Lung (tissue), 12 donors: Measurements from ENCODE around the gene EMILIN3. TPM values are rescaled to one million over a fixed set of nuclear protein-coding genes. Genes with fewer than 3 reads are reported as not detected.

Source experiments
- ATAC-seq: fragments of 200-7000 bp; cut with Tn5 transposase; one replicate; pipeline ENCODE4 v1.9.1; 2020; ENCODE audit warnings: moderate number of reproducible peaks; ENCODE audit not compliant: insufficient read depth, low FRiP score
- DNase-seq, 3 donors: peaks; one replicate each; pipeline ENCODE4 v3.0.0-alpha.2; 2013 to 2017
- H3K27ac ChIP-seq, 2 donors: one replicate each; pipeline ENCODE4 v1.5.1; 2013; ENCODE audit warnings: mild to moderate bottlenecking in 2 of 2, moderate library complexity in 2 of 2, control low read depth in 1 of 2, inconsistent platforms in 1 of 2, low read depth in 1 of 2, low read length in 1 of 2
- H3K27me3 ChIP-seq, 3 donors: one replicate each; pipeline ENCODE4 v1.5.1; 2013; ENCODE audit warnings: low read length in 2 of 3; ENCODE audit not compliant: control insufficient read depth in 3 of 3, insufficient read depth in 3 of 3
- H3K36me3 ChIP-seq, 4 donors: one replicate each; pipeline ENCODE4 v1.5.1; 2013; ENCODE audit warnings: low read length in 4 of 4, mild to moderate bottlenecking in 1 of 4, moderate library complexity in 1 of 4; ENCODE audit not compliant: control insufficient read depth in 4 of 4, insufficient read depth in 4 of 4
- H3K4me1 ChIP-seq, 5 donors: one replicate each; pipeline ENCODE4 v1.5.1; 2013; ENCODE audit warnings: low read length in 5 of 5, mild to moderate bottlenecking in 2 of 5, moderate library complexity in 1 of 5; ENCODE audit not compliant: control insufficient read depth in 5 of 5, insufficient read depth in 5 of 5
- H3K4me3 ChIP-seq: one replicate; pipeline ENCODE4 v1.5.1; 2013; ENCODE audit warnings: mild to moderate bottlenecking, control low read depth, moderate library complexity
- H3K9ac ChIP-seq, 2 donors: one replicate each; pipeline ENCODE4 v1.5.1; 2013; ENCODE audit warnings: low read length in 2 of 2, control low read depth in 1 of 2; ENCODE audit not compliant: insufficient read depth in 1 of 2
- H3K9me3 ChIP-seq, 4 donors: one replicate each; pipeline ENCODE4 v1.5.1; 2013; ENCODE audit warnings: low read length in 3 of 4, mild to moderate bottlenecking in 1 of 4, moderate library complexity in 1 of 4; ENCODE audit not compliant: control insufficient read depth in 4 of 4, insufficient read depth in 3 of 4
- WGBS, 2 donors: extraction: QIAGEN DNeasy Blood & Tissue Kit; methylation state at CpG; one replicate each; pipeline ENCODE4 v1.1.7; 2013; 5-methylcytosine and 5-hydroxymethylcytosine counted together
- polyA plus RNA-seq, 2 donors: library from polyadenylated mRNA; stranded (reverse); fragments of 200-250 nt; gene quantifications; one replicate each; pipeline ENCODE4 v1.2.1, GENCODE V29; 2013
- total RNA-seq, 2 donors: library from RNA; depleted of rRNA in 1 of 2; stranded (reverse); fragments of >200 nt in 1 of 2; gene quantifications; one replicate each; pipeline ENCODE4 v1.2.1, GENCODE V29; 2014 to 2021
- TF ChIP-seq, protein P1 (sequence below): IDR thresholded peaks from 2 replicates; pipeline ENCODE4 v1.5.1; 2012; ENCODE audit warnings: mild to moderate bottlenecking; ENCODE audit errors: control extremely low read depth, extremely low read depth
- donor health status: control.
- donor health status: control.
- donor health status: Bipolar disorder and iron deficiency.
- donor health status: healthy.
- donor health status: DM: yes; HTN: yes; CAD: no.

Gene EMILIN3
- total and polyA plus RNA-seq, 4 donors: 0.06 to 1.7 (median 0.29) TPM

DNA sequence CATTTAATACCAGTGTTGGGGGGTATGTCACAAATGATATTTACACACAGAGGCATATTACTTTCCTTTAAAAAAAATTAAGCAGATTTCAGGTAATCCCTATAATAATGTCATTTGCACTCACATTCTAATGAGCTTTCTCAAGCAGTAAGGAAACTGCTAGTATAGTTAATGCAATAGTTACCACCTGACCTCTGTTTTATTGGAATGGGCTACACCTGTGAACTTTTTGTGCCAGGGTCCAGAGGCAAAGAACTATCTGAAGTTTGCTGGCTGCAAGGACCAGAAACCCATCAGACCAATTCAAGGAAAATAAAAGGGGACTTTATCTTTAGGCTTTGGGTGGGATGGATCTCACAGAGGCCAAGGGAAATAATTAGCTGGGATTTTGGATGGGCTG lies 46.2 kb downstream of the EMILIN3 start:
- Histone ChIP-seq H3K9ac (no peak overlapping the region), H3K27ac (no peak overlapping the region), H3K4me3 (no peak overlapping the region), H3K36me3 (no peaks in the 10 kb centered on the region), H3K27me3 (no peaks in the 10 kb centered on the region), H3K4me1 (peaks cover 0 to 18% (median 4%) of the 10 kb centered on the region in 5 donors), H3K9me3 (no peaks in the 10 kb centered on the region)
- TF ChIP-seq, protein P1, sequence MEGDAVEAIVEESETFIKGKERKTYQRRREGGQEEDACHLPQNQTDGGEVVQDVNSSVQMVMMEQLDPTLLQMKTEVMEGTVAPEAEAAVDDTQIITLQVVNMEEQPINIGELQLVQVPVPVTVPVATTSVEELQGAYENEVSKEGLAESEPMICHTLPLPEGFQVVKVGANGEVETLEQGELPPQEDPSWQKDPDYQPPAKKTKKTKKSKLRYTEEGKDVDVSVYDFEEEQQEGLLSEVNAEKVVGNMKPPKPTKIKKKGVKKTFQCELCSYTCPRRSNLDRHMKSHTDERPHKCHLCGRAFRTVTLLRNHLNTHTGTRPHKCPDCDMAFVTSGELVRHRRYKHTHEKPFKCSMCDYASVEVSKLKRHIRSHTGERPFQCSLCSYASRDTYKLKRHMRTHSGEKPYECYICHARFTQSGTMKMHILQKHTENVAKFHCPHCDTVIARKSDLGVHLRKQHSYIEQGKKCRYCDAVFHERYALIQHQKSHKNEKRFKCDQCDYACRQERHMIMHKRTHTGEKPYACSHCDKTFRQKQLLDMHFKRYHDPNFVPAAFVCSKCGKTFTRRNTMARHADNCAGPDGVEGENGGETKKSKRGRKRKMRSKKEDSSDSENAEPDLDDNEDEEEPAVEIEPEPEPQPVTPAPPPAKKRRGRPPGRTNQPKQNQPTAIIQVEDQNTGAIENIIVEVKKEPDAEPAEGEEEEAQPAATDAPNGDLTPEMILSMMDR: no peak
- no peak for DNase-seq
- ATAC-seq: no peak

DNA sequence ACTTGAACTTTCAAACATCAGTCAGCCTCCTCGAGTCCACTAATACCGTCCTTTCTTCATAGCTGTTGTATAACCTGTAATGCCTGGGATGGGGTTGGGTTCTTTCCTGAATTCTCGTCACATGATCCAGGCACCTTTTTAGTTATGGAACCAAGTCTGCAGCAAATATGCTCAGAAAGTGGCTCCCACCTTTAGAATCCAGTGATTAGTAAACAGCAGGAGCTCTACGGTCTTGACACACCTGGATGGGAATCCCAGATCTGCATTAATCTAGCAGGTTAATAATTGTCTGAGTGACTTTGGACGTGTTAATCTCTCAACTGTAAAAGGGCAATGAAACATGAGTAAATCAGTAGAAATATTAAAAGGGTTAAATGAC lies 48.4 kb downstream of the EMILIN3 start:
- peaks cover 0 to 30% (median 4%) of the 10 kb centered on the region in 5 donors for H3K4me1 ChIP-seq
- TF ChIP-seq, protein P1: no peak
- peak overlapping the region in 1 of 2 donors; percentile 83 for H3K27ac ChIP-seq
- H3K4me3 ChIP-seq: no peak overlapping the region
- H3K9ac ChIP-seq: peak overlapping the region in 1 of 2 donors; percentile 73
- ATAC-seq (no peak), DNase-seq (no peak)
- H3K36me3 ChIP-seq: no peaks in the 10 kb centered on the region
- H3K27me3 ChIP-seq: no peaks in the 10 kb centered on the region
- WGBS, 2 donors: 58 to 64% methylated on average over 5 of the region's 5 CpGs
- no peaks in the 10 kb centered on the region for H3K9me3 ChIP-seq

DNA sequence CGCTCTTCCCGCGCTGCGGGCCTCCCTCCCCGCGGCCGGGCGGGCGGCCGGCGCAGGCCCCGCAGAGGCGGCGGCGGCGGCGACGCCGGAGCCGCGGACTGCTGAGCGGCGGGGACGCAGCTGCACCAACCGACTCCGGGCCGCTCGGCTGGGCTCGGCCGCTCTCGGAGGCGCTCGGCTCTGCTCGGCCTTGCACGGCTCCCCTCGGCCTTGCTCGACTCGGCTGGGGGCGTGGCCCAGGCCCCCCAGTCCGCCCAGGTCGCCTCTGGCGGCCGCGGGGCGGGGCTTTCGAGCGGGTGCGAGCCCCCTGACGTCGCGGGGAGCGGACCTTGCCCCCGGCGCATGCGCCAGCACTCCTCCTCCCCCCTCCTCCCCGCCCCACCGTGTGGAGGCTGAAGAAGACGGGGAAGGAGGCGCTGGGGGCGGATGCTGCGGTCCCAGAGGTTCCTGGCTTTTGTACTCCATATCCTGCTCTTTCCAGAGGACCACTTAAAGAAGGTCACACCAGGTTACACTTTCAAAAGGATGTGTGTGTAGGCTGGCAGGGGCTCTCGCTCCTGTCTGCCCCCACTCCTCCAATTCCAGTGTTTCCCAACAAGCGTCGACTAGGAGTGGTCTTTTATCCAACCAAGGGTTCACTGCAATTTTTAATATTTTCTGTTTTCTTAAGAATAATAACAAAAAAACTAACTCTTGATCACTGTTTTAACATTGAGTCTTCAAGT lies 48.9 kb downstream of the EMILIN3 start, which contains the start of gene ZHX3:
Gene ZHX3 (minus strand): TSS at position 186 of the 725 bp plus-strand sequence. CDS start 112,815 bp downstream, outside the sequence.
- DNase-seq (peak; percentile 98 to 99 (median 98)), ATAC-seq (peak; percentile 97)
- Histone ChIP-seq H3K36me3 (no peaks in the 10 kb centered on the region), H3K9ac (peak within 1 kb of the TSS; percentile 69 to 81), H3K9me3 (no peaks in the 10 kb centered on the region), H3K27ac (peak within 1 kb of the TSS; percentile 91 to 96), H3K4me3 (peak within 1 kb of the TSS; percentile 77), H3K27me3 (no peaks in the 10 kb centered on the region), H3K4me1 (peaks cover 0 to 30% (median 4%) of the 10 kb centered on the region in 5 donors)
- TF ChIP-seq, protein P1: no peak
- 0 to 1% methylated on average over 35 to 64 of the region's 64 CpGs for WGBS, 2 donors
